SW 1271 (cell line): Measurements from ENCODE around the gene PCSK4.
"Not testable (repeated sequence)": the region's sequence is repeated elsewhere in the genome, so short reads cannot be mapped to it uniquely, and the experiment has no call there.

Source experiments
- DNase-seq, 2 experiments: peaks; one replicate each; lab custom pipeline; 2025; lab: John Stamatoyannopoulos, UW

Gene PCSK4

GRCh38 chr19:1453525-1454364 is 36.4 kb downstream of the PCSK4 start:
- DNase-seq = no peak

GRCh38 chr19:1452802-1453524 is 37.2 kb downstream of the PCSK4 start:
- DNase-seq = no peak

- DNase-seq = no peak
These were observed 38.0 kb downstream of the PCSK4 start for GRCh38 chr19:1451916-1452801.

- no peak for DNase-seq
These were observed 39.1 kb downstream of the PCSK4 start for GRCh38 chr19:1450735-1451731.

- DNase-seq = no peak
These were observed 40.4 kb downstream of the PCSK4 start, which contains the start of gene APC2 for GRCh38 chr19:1449467-1450442. APC2 (plus strand) TSS chr19:1450121; CDS start chr19:1453002, 2,881 bp downstream.

GRCh38 chr19:1447944-1448343 is 42.2 kb downstream of the PCSK4 start:
- DNase-seq = no peak

- DNase-seq = no peak
These were observed 42.6 kb downstream of the PCSK4 start for GRCh38 chr19:1447504-1447903.

GRCh38 chr19:1446713-1447481 is 43.3 kb downstream of the PCSK4 start:
- no peak for DNase-seq

GRCh38 chr19:1445932-1446712 is 44.0 kb downstream of the PCSK4 start:
- DNase-seq = peak in 1 of 2 experiments; percentile 13

- DNase-seq = peak; percentile 55 to 57
These were observed 44.8 kb downstream of the PCSK4 start for GRCh38 chr19:1445185-1445931.

- no peak for DNase-seq
These were observed 48.3 kb downstream of the PCSK4 start for GRCh38 chr19:1441677-1442438.

GRCh38 chr19:1441022-1441426 is 49.1 kb downstream of the PCSK4 start:
- DNase-seq = no peak

- no peak for DNase-seq
These were observed 49.7 kb downstream of the PCSK4 start for GRCh38 chr19:1440418-1440801.

- not testable (repeated sequence) for DNase-seq
These were observed 50.4 kb downstream of the PCSK4 start for GRCh38 chr19:1439525-1440417.

- DNase-seq = no peak
These were observed 51.2 kb downstream of the PCSK4 start for GRCh38 chr19:1438933-1439354.
